ENCODE measurements around the gene PRDX2. TPM values are rescaled to one million over a fixed set of nuclear protein-coding genes. Genes with fewer than 3 reads are reported as not detected.

The PRDX2 gene
- total and polyA plus RNA-seq, 2 of the 4 experiments (the other 2 are of a cell fraction) = 371 to 378 TPM

DNA sequence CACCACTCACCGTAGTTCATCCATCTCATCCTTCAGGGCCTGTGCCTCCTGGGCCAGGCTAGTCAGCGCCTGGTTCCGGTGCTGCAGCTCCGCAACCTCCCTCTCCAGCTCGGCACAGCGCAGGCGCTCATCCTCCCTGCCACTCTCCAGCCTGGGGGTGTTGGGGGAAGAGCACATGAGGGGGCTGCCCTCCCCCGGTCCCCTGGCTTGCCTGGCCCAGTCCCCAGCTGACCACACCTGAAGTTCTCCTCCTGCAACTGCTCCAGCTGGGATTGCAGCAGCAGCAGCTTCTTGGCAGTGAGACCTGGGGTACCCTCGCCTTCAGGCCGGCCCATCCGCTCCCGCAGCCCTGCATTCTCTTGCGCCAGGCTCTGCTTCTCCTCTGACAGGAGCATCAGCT, 30.7 kb downstream of the PRDX2 start:
- no peaks in the 10 kb centered on the region; the same call in 1 of the 2 replicates for H3K36me3 ChIP-seq (ENCODE audit: control insufficient read depth, insufficient read depth, low read length)
- H4K8ac ChIP-seq (ENCODE audit: low read depth in 2 of 2, low read length in 2 of 2) = no peak overlapping the region
- no peaks in the 10 kb centered on the region for H3K9me3 ChIP-seq (ENCODE audit: control insufficient read depth, insufficient read depth, low read length)
- CTCF ChIA-PET = no interaction called here
- H2AK9ac ChIP-seq (replicated peaks; ENCODE audit: low read depth, low read length, poor library complexity) = no peak overlapping the region
- no peak overlapping the region for H3K14ac ChIP-seq (replicated peaks; ENCODE audit: low read depth, low read length)
- no TSS peak for BruUV-seq (replicated peaks)
- H3K27ac ChIP-seq (ENCODE audit: insufficient read depth, low read length) = no peak overlapping the region
- ATAC-seq (ENCODE audit: low read depth) (no peak), DNase-seq (no peak)
- H4K20me1 ChIP-seq (ENCODE audit: insufficient read depth, low read length) = 0 out of 2 replicates have a peak, but pooled peaks cover 2% of the 10 kb centered on the region
- no peak overlapping the region for H3K56ac ChIP-seq (ENCODE audit: extremely low read depth, insufficient read depth, low read length)
- H2AFZ ChIP-seq (replicated peaks; ENCODE audit: low read length, poor library complexity) = no peak overlapping the region
- H3K9me1 ChIP-seq (ENCODE audit: insufficient read depth, low read length) = peaks cover 7% of the 10 kb centered on the region
- H2BK120ac ChIP-seq (ENCODE audit: low read depth, low read length) = no peak overlapping the region
- no peaks in the 10 kb centered on the region for H3K27me3 ChIP-seq (ENCODE audit: control insufficient read depth, insufficient read depth, low read length)
- no peak for TF ChIP-seq MAZ (IDR thresholded peaks at IDR 0.05; ENCODE audit: borderline replicate concordance, low read depth, low read length)
- TF ChIP-seq, protein P1, sequence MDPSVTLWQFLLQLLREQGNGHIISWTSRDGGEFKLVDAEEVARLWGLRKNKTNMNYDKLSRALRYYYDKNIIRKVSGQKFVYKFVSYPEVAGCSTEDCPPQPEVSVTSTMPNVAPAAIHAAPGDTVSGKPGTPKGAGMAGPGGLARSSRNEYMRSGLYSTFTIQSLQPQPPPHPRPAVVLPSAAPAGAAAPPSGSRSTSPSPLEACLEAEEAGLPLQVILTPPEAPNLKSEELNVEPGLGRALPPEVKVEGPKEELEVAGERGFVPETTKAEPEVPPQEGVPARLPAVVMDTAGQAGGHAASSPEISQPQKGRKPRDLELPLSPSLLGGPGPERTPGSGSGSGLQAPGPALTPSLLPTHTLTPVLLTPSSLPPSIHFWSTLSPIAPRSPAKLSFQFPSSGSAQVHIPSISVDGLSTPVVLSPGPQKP (IDR thresholded peaks at IDR 0.05; ENCODE audit: borderline replicate concordance, low read depth, low read length) = no peak
- TF ChIP-seq, protein P2, sequence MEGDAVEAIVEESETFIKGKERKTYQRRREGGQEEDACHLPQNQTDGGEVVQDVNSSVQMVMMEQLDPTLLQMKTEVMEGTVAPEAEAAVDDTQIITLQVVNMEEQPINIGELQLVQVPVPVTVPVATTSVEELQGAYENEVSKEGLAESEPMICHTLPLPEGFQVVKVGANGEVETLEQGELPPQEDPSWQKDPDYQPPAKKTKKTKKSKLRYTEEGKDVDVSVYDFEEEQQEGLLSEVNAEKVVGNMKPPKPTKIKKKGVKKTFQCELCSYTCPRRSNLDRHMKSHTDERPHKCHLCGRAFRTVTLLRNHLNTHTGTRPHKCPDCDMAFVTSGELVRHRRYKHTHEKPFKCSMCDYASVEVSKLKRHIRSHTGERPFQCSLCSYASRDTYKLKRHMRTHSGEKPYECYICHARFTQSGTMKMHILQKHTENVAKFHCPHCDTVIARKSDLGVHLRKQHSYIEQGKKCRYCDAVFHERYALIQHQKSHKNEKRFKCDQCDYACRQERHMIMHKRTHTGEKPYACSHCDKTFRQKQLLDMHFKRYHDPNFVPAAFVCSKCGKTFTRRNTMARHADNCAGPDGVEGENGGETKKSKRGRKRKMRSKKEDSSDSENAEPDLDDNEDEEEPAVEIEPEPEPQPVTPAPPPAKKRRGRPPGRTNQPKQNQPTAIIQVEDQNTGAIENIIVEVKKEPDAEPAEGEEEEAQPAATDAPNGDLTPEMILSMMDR (conservative IDR thresholded peaks at IDR 0.05; ENCODE audit: low read depth, low read length) = no peak
- TF ChIP-seq CHD1 (IDR thresholded peaks at IDR 0.05; ENCODE audit: low read depth, low read length) = no peak
- no peak for TF ChIP-seq MAFK (IDR thresholded peaks at IDR 0.05; ENCODE audit: low read depth, low read length)
- no peak for TF ChIP-seq CEBPB (IDR thresholded peaks at IDR 0.05; ENCODE audit: low read depth, low read length)
- TF ChIP-seq MXI1 (IDR thresholded peaks at IDR 0.05; ENCODE audit: borderline replicate concordance, low read depth, low read length) = no peak
- no peak for TF ChIP-seq RAD21 (IDR thresholded peaks at IDR 0.05; ENCODE audit: low read length)
- no peak for TF ChIP-seq RFX5 (IDR thresholded peaks at IDR 0.05; ENCODE audit: low read depth, low read length)
- TF ChIP-seq, protein P3, sequence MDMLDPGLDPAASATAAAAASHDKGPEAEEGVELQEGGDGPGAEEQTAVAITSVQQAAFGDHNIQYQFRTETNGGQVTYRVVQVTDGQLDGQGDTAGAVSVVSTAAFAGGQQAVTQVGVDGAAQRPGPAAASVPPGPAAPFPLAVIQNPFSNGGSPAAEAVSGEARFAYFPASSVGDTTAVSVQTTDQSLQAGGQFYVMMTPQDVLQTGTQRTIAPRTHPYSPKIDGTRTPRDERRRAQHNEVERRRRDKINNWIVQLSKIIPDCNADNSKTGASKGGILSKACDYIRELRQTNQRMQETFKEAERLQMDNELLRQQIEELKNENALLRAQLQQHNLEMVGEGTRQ (IDR thresholded peaks at IDR 0.05; ENCODE audit: low read depth, low read length) = no peak
- TF ChIP-seq SMC3 (IDR thresholded peaks at IDR 0.05; ENCODE audit: low read depth, low read length) = no peak
- no peak for TF ChIP-seq NFE2L2 (IDR thresholded peaks at IDR 0.05; ENCODE audit: low read depth, low read length)
- no peak for TF ChIP-seq BHLHE40 (IDR thresholded peaks at IDR 0.05; ENCODE audit: low read depth, low read length)
- TF ChIP-seq POLR2A (IDR thresholded peaks at IDR 0.05; ENCODE audit: low read depth, low read length) = no peak
- TF ChIP-seq FOS (IDR thresholded peaks at IDR 0.05; ENCODE audit: low read depth, low read length) = no peak
- no peak overlapping the region for H3K18ac ChIP-seq (ENCODE audit: low read depth, low read length)
- POLR2A ChIA-PET (ENCODE audit: unreplicated experiment) = no interaction called here
- H2BK20ac ChIP-seq (ENCODE audit: low read depth, low read length) = no peak overlapping the region
- H2AK5ac ChIP-seq (ENCODE audit: low read depth, low read length) = no peak overlapping the region
- no peak overlapping the region for H4K91ac ChIP-seq (ENCODE audit: insufficient read depth, low read depth, low read length)
- no peak overlapping the region for H4K5ac ChIP-seq (ENCODE audit: low read depth, low read length)
- no peak overlapping the region for H3K9ac ChIP-seq (ENCODE audit: low read depth, low read length)
- WGBS, 2 experiments (ENCODE audit: extremely low coverage in 2 of 2, insufficient read length in 1 of 2) = 83% methylated on average over 1 of the region's 13 CpGs; no CpG with 5 or more reads in 1 of the 2 experiments
- H2BK15ac ChIP-seq (ENCODE audit: low read depth, low read length) = no peak overlapping the region
- no peak overlapping the region for H2BK5ac ChIP-seq (ENCODE audit: low read depth, low read length, poor library complexity, severe bottlenecking)
- in situ Hi-C loops (cut with MboI; ENCODE audit: low sequenced_read_pairs) = loop anchor here (5.0 kb wide), 1 partner anchor 66 kb away; the partner anchor contains the start of gene MAST1
- 0 out of 2 replicates have a peak, but pooled peaks cover 3% of the 10 kb centered on the region for H3K4me1 ChIP-seq (ENCODE audit: control insufficient read depth, insufficient read depth, low read length)
- no peak overlapping the region for H3K4me3 ChIP-seq (ENCODE audit: insufficient read depth, low read depth, low read length)
- dilution Hi-C loops (cut with HindIII; ENCODE audit: low sequenced_read_pairs, unreplicated experiment) = no loop called here
- no peak overlapping the region for H3K4ac ChIP-seq (ENCODE audit: low read depth, low read length)
- no peak overlapping the region for H3K4me2 ChIP-seq (ENCODE audit: low read depth, low read length)
- no peak overlapping the region for H3K23ac ChIP-seq (ENCODE audit: low read depth, low read length)
- intact Hi-C loops (cut with micrococcal nuclease) = no loop called here
- peaks cover 0 to 6% of the 10 kb centered on the region in 2 experiments; a peak in 3 of 4 replicates for H3K79me1 ChIP-seq (ENCODE audit: low read depth in 1 of 2, low read length in 2 of 2)
